Raji (cell line): ENCODE data around the gene EPHB4.

Source experiments
- POLR2A ChIP-seq: IDR thresholded peaks from 2 replicates; pipeline ENCODE4 v1.6.1; 2011; ENCODE audit warnings: low read depth, low read length, control low read depth; ENCODE audit not compliant: insufficient read depth

Gene EPHB4

DNA sequence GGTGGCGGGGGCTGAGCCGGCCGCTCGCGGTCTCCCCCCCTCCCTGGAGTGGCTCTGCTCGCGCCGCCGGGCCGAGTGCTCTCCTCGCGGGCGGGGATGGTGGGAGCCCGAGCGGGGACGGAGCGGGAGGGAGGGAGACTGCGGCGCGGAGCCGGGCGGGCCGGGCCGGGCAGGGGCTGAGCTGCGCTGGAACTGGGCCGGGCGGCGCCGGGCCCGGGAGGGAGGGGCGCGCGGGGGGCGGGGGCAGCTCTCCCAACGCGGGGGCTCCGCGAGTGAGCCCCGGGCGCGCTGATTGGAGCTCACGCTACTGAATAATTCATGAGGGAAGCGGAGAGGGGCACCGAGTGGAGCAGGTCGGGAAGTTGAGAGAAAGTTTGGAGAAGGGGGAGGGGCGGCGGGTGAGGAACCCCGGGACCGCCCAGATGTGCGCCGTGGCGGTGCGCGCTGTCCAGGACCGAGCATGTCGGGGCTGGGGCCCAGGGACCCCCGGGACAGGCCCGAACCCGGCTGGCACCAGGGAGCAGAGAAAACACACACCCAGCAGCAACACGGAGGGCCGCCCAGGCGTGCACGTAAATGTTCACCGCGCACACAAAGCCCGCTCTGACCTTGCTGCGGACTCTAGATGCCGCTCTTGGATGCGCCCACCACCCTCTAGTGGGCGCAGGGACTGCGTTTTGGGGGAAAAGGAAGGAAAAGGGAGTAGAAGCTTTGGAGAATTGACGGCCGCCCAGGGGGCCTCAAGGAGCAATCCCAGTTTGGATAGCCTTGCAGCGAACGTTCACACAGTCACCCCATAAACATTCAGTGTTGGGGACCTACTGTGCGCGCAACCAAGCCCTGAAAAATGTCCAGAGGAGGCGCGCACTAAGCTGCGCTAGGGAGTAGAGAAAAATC, at the start of gene EPHB4:
TSS of gene EPHB4 (minus strand) at position 194 of the 897 bp plus-strand sequence. CDS start 493 bp downstream, outside the sequence.
- no peak for TF ChIP-seq POLR2A

- no peak for TF ChIP-seq POLR2A
These were observed 48.0 kb upstream of the EPHB4 start for GRCh38 chr7:100875356-100875751.

GRCh38 chr7:100874577-100875355, 47.4 kb upstream of the EPHB4 start, which contains the start of gene SRRT:
SRRT (plus strand) TSS chr7:100875103; CDS start chr7:100875591, 488 bp downstream.
- peak; percentile 92 for TF ChIP-seq POLR2A

DNA sequence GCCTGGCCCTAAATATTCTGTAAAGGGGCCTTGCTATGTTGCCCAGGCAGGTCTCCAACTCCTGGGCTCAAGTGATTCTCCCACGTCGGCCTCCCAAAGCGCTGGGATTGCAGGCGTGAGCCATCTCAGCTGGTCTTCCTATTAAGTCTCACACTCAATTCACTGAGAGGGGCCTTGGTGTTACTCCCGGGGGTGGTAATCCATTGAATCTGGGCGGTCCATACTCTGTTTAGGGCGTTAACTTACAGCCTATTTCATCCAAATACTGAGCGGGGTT, 46.9 kb upstream of the EPHB4 start:
- TF ChIP-seq POLR2A, result no peak

GRCh38 chr7:100873599-100874299, 46.4 kb upstream of the EPHB4 start:
- TF ChIP-seq POLR2A, result no peak

GRCh38 chr7:100867776-100868485, 40.6 kb upstream of the EPHB4 start:
- no peak for TF ChIP-seq POLR2A

- no peak for TF ChIP-seq POLR2A
These were observed 39.9 kb upstream of the EPHB4 start, which contains the start of gene TRIP6 for GRCh38 chr7:100867040-100867775. TRIP6 (plus strand) TSS chr7:100867387; CDS start chr7:100867498, 111 bp downstream.

DNA sequence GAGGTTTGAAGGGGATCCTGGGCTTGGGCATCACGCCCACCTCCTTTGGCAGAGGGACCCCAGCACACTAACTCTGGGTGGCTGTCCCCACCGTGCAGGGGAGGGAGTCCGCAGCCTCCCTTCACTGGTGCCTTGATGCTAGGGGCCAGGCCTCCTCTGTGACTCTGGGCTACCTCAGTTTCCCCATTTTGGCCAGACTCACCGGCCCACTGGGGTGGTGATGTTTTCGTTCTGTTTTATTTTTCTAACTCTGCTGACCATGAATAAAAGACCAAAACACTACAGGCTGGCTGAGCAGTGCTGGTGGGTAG, 39.4 kb upstream of the EPHB4 start:
- no peak for TF ChIP-seq POLR2A

DNA sequence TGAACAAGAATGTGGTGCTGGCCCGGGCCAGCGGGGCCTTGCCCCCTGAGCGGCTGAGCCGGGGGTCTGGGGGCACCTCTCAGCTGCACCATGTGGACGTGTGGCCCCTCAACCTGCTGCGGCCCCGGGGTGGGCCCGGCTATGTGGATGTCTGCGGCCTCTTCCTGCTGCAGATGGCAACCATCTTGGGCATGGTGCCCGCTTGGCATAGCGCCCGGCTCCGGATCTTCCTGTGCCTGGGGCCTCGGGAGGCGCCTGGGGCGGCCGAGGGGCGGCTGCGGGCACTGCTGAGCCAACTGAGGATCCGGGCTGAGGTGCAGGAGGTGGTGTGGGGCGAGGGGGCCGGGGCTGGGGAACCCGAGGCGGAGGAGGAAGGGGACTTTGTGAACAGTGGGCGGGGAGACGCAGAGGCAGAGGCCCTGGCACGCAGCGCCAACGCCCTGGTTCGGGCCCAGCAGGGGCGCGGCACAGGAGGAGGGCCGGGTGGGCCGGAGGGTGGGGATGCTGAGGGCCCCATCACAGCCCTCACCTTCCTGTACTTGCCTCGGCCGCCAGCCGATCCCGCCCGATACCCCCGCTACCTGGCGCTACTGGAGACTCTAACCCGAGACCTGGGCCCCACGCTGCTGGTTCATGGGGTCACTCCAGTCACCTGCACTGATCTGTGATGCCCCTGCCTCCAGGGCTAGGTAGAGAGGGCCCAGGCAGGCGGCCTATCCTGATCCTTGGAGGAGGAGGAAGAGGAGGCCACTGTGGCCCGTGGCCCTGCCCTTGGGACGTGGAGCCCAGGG, 38.8 kb upstream of the EPHB4 start:
- no peak for TF ChIP-seq POLR2A

GRCh38 chr7:100865372-100865911, 38.1 kb upstream of the EPHB4 start:
- no peak for TF ChIP-seq POLR2A

- no peak for TF ChIP-seq POLR2A
These were observed 37.0 kb upstream of the EPHB4 start for GRCh38 chr7:100864263-100864845.

DNA sequence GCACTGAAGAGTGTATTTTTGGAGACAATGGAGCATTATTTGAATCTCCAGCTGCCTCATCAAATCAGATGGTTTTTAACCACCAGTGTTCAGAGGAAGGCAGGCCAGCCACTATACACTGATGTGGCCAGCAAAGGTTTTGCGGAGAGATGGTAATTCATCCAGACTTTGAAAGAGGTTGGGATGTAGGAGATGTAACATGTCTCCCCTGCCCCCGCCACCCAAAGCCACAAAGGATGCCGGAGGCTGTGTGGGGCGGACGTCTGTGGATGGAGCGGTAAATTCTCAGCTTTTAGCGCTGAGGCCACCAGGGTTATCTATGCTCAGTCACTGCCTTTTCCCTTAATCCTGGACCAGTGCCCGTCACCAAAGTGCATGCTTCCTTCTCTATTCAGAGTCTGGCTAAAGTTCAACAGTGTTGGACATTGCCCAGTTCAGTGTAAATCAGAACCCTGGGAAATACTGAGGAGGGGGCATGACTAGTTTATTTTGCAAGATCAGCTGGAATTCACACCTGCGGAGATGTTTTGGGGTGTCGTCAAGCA, 36.2 kb upstream of the EPHB4 start:
- TF ChIP-seq POLR2A, result no peak

DNA sequence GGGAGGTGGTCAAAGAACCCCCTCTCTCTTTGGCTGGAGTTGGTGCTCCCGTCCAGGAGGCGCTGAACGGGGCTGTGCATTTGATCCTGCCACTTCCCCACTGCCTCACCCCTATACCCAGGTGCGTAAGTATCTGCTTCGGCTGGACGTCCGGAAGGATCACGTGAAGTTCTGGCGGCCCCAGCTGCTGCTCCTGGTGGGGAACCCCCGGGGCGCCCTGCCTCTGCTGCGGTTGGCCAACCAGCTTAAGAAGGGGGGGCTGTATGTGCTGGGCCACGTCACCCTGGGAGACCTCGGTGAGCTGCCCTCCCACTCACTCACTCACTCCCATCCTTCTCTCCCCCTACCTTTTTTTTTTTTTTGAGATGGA, 34.3 kb upstream of the EPHB4 start:
- no peak for TF ChIP-seq POLR2A
